ENCODE results near the gene PDE6G. TPM values are rescaled to one million over a fixed set of nuclear protein-coding genes. Genes with fewer than 3 reads are reported as not detected.

PDE6G gene
- total RNA-seq, 1 donor from 2014 or later: not detected

DNA sequence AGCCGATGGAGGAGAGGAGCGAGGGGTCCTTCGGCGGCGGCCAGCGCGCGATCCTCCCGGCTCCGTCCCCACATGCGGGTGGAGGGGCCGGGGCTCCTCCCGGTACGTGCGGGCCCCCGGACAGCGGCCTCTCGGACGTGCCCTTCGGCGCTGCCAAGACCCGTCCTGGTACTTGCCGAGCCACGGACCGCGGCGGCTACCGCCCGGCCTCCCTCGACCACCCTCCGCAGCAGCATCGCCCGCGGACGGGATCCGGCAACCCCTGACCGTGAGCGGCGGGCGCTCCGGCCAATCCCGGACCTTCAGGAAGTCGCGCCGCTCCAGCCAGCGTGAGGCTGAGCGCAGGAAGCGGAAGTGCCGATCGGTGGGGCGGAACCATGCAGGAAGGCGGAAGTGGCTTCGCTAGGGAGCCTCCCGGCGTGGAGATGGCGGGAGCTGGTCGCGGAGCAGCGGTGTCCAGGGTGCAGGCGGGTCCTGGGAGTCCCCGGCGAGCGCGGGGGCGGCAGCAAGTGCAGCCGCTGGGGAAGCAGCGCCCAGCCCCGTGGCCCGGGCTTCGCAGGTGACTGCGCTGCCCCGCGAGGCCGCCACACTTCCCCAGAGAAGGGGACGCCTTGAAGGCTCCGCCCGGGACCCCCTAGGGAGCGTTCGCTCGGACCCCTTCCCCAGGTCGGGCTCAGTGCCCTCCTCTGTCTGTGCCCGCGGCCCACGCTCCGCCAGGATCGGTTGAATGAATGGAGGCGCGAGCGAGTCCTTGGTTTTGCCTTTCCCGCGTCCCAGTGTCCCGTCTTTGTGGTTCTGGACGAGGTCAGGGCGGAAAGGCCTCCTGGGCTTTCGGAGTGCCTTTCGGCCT is 10.2 kb upstream of the PDE6G start, which contains the start of the genes CCDC137 and OXLD1:
Gene CCDC137, plus strand, starts transcription at position 396 of the 850 bp plus-strand sequence. Its CDS starts 30 bp downstream, at position 426.
Gene OXLD1, minus strand, starts transcription at position 264 of the 850 bp plus-strand sequence. Its CDS starts 28 bp downstream, at position 236.
- peak; percentile 99 for ATAC-seq (ENCODE audit: poor library complexity)
- intact Hi-C loops (cut with DNase I): no loop called here

DNA sequence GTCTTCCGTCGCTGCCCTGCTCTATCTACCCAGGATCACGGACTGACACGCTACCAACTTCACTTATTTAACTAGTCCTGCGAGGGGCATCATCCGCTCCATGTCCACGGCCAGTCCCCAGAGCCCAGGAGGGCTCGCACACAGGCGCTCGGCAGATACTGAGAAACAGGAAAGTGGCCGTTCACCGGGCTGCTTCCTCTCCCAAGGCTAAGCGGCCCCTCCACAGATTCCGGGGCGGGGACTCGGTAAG is 9.7 kb upstream of the PDE6G start:
- ATAC-seq (ENCODE audit: poor library complexity): peak; percentile 25
- no peak for DNase-seq
- intact Hi-C loops (cut with DNase I): no loop called here

More for the DNA sequence above, 10.2 kb upstream of the PDE6G start, which contains the start of the genes CCDC137 and OXLD1:
- DNase-seq: peak; percentile 99

DNA sequence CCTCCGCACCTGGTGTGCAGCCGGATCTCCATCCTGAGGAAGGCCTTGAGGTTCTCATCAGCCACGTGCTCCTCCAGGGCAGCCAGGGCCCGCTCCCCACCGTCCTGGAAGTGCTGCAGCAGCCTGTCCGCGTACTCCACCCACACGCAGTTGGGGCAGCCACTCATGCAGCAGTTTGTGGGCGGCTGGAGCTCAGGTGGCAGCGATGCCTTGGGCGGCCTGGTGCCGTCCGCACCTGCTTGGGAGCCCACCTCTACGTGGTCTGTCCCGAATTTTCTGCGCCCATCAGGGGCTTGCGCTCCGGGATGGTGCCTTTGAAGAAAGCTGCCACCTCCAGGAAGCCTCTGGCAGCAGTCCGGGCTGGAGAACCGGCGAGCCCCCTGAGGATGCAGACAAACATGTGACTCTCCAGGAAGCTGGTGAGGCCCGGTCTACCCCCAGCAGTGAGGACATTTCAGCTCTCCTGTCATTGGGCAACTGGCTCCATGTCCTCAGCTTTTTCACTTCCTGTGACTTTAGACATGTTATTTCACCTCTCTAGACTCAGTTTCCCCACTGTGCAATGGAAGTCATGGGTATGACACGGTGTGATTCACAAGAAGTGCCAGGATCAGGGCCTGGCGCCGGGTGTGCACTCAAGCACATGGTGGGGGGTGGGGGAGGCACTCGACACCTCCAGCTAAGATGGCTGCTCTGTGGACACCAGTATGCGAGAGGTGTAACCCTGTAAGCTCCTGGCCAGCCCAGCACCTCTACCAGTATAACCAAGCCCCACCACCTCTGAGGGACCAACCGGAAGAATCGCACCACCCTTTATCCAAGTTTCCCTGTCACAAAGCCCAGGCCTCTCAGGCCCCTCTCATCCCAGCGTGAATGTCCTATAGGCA is 9.1 kb upstream of the PDE6G start:
- ATAC-seq (ENCODE audit: poor library complexity) (peak; percentile 17), DNase-seq (no peak)
- intact Hi-C loops (cut with DNase I): no loop called here

- no peak for ATAC-seq (ENCODE audit: poor library complexity)
- intact Hi-C loops (cut with DNase I): no loop called here
Measured at GRCh38 chr17:81664051-81664470, 7.7 kb upstream of the PDE6G start.

DNA sequence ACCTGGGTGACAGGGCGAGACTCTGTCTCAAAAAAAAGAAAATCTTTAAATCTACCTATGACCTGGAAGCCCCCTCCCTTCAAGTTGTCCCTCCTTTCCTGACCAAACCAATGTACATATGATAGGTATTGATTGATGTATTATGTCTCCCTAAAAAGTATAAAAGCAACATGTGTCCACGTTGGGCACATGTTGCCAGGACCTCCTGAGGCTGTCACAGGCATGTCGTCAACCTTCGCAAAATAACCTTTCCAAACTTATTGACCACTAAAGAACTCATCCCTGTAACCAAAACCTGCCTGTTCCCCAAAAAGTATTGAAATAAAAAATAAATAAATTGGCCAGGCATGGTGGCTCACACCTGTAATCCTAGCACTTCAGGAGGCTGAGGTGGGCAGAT is 5.7 kb upstream of the PDE6G start:
- ATAC-seq (ENCODE audit: poor library complexity) (no peak), DNase-seq (no peak)
- intact Hi-C loops (cut with DNase I): no loop called here

More at GRCh38 chr17:81664051-81664470, 7.7 kb upstream of the PDE6G start:
- DNase-seq: no peak

DNA sequence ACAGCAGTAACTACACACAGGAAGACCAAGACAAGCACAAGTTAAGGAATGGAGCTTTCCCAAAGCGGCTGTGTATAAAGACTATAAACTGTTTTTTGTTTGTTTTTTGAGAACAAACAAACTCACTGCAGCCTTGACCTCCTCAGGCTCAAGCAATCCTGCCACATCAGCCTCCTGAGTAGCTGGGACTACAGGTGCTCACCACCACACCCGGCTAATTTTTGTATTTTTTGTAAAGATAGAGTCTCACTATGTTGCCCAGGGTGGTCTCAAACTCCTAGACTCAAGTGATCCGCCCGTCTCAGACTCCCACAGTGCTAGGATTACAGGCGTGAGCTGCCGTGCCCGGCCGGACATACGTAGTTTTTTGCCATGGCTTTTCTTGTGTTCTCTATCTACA is 4.1 kb upstream of the PDE6G start:
- no peak for ATAC-seq (ENCODE audit: poor library complexity)
- no peak for DNase-seq
- intact Hi-C loops (cut with DNase I): no loop called here

DNA sequence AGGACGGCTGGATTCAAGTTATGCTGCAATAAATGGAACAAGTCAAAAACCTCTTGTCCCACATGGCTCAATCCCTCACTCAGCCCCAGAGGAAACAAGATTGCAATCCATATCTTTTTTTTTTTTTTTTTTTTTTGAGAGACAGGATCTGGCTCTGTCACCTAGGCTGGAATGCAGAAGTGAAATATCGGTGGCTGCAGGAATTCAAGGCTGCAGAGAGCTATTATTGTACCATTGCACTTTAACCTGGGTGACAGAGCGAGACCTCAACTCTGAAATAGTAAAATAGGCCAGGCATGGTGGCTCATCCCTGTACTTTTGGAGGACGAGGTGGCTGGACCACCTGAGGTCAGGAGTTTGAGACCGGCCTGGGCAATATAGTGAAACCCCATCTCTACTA is 2.7 kb upstream of the PDE6G start:
- intact Hi-C loops (cut with DNase I): no loop called here
- ATAC-seq (ENCODE audit: poor library complexity): no peak
- no peak for DNase-seq

DNA sequence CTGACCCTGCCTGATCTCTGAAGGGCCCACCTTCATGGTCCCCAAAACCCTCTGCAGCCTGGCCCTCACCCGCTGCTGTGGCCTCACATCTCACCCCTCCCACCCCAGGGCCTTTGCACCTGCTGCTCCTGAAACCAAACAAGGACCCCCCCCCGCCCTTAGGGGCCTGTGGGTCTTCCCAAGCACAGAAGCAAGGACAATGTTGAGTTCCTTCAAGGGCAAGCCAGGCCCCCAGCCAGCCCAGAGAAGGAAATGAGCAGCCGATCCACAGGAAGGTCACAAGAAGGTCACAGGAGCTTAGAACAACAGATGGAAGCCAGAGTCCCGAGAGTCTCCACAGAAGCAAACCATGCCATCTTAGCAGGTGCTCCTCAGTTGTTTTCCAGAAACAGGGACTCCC is 493 bp upstream of the PDE6G start:
- ATAC-seq (ENCODE audit: poor library complexity): no peak
- DNase-seq: no peak
- intact Hi-C loops (cut with DNase I): no loop called here

DNA sequence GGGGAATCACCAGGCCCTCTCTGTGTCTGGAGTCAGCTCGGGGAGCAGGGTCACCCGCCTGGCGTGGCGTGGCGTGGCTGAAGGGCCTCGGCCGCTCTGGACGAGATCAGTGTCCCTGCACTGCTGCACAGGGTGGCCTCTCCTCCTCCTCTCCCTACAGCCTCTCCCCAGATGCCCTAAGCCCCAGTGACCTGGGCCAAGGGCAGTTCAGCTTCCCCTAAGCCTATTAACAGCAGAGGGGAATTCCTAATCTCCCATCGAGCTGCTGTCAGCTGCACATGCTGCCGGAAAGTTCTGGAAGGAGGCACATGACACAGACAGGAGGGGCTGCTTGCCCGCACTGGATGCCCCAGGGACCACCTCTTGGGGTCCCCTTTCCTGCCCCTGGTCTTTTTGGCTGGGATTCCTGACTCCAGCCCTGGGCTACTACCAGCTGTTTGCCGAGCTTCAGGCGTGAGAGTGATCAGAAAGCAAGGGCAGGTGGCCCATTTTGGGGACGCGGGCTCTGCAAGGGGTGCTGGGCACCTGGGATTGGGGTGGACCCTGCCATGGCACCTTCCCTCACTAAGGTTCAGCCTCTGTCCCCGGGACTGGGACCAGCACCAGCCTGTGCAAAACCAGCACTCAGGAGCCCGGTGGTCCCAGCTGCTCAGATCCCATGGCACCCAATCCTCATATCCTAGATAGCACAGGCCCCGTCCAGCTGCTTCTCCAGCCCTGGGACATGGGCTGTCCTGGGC is 794 bp downstream of the PDE6G start:
- no peak for ATAC-seq (ENCODE audit: poor library complexity)
- no peak for DNase-seq
- intact Hi-C loops (cut with DNase I): no loop called here

DNA sequence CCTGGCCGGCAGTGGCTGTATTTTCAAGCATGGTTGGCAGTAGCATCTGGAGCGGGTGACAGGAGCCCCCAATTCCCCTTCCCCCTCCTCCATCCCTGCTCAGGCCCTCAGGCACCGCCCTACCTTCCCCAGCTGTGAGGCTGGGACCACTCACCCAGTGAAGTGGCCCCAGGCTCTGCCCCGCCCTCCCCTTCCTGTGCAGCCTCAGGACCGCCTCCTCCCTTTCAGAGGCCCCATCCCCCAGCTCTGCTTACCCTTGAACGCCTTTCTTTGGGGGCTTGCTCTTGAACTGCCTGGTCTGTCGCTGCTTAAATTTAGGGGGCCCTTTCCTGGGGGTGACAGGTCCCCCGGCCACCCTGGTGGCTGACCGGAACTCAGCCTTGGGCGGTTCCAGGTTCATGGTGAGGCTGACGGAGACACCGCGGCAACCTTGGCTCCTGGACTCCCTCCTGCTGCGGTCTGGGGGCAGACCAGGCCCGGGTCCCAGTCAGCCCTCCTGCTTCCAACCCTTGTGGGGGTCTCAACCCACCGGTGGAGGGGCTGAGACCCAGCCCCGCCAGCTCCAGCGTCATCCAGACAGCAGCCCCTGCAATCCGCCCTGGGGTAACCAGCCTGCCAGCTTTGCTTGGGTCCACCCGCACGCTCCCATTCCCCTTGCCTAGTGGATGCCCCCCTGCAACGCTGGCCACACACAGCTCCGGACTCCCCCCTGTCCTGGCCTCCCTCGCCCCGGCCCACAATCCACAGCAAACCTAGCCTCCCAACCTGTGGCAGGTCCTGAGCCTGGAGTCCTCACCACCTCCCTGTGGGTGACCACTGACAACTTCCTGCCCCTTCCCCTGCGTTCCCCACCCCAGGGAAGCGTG is 3.2 kb downstream of the PDE6G start:
- intact Hi-C loops (cut with DNase I): no loop called here
- DNase-seq: no peak
- ATAC-seq (ENCODE audit: poor library complexity): no peak

DNA sequence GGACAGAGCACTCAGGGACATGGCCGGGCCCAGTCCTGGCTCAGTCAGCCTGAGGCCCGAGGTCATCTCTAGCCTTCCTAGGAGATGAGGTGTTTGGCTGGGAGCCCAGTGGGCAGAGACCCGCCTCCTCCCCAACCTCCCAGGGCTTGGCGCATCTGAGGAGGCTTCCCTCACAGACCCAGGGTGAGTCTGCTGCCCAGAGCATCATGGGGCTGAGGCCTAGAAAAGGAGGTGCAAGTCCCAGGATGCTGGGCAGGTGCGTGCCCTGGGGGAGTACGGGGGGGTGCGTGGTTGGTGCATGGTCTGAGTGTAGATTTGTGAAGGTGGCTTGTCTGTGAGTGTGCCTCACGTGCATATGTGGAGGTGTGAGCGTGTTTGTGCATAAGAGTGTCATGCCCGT is 4.7 kb downstream of the PDE6G start:
- intact Hi-C loops (cut with DNase I): no loop called here

DNA sequence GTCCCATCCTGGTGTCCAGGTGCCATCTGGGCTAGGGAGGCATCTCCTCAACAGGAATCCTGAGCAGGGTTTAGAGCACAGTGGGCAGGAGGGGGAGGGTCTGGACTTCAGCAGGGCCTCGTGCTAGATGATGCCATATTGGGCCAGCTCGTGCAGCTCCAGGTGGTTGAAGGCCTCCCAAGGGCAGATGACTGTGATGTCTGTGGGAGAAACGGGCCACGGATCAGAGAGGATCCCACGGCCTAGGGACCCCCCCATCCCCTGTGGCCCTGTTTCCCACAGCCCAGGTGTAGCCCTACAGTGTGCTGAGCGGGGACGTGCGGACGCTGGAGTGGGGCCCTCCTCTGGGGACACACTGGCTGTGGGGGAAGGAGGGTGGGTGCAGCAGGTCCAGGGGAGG is 5.4 kb downstream of the PDE6G start:
- intact Hi-C loops (cut with DNase I): no loop called here
- ATAC-seq (ENCODE audit: poor library complexity): no peak
- no peak for DNase-seq

More for the DNA sequence above, 4.7 kb downstream of the PDE6G start:
- ATAC-seq (ENCODE audit: poor library complexity) (no peak), DNase-seq (no peak)

DNA sequence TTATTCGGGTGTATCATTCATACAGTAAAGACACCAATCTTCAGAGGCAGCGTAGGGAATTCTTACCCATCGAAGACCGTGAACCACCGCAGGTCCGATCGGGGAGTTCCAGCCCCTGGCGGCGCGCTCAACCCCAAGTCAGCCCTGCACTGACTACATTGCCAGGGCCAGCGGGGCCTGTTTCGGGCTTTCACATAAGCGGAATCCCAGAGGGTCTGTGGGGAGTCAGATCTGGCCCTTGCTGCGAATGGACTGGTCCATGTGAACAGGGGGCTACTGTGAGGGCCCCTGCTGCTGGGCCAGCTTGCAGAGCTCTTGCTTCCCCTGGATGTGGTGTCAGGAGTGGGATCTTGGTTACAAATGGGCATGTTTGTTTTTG is 7.6 kb downstream of the PDE6G start:
- DNase-seq: no peak

GRCh38 chr17:81648013-81648706 is 8.2 kb downstream of the PDE6G start:
- no peak for ATAC-seq (ENCODE audit: poor library complexity)
- no peak for DNase-seq
- intact Hi-C loops (cut with DNase I): no loop called here

More for the DNA sequence above, 7.6 kb downstream of the PDE6G start:
- no peak for ATAC-seq (ENCODE audit: poor library complexity)
- intact Hi-C loops (cut with DNase I): no loop called here

- DNase-seq: no peak
- intact Hi-C loops (cut with DNase I): no loop called here
- ATAC-seq (ENCODE audit: poor library complexity): no peak
Measured at GRCh38 chr17:81647640-81648012, 8.7 kb downstream of the PDE6G start.

DNA sequence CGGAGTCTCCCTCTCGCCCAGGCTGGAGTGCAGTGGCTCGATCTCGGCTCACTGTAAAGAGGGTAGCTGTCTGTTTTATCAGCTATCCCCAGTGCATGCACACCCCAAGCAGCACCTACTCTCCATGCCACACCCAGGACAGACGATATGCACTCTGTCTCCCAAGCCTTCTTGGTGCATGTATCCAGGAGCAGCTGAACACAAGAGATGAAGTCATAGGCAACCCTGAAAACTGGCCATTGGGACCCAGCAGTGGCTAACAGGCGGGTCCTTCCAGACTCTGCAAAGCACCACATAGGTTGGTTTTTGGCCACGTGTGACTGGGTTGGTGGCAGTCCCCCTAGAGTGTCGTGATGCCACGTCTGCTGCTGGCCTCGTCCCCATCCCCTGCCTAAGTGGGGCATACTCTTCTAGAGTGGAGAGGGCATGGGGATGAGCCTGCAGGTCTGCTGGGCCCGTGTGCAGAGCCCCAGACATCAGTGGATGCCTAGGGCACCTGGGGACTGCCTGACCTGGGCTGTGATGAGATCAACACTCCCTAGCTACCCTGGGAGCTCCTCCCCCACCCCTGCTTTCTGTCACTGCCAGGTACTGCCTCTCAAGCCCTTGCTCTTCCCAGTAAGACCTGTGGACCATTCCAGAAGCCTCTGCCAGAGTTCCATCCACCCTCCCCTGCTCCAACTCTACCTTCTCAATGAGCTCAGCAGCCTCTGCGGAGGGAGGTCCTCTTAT is 9.3 kb downstream of the PDE6G start:
- ATAC-seq (ENCODE audit: poor library complexity) (no peak), DNase-seq (no peak)
- intact Hi-C loops (cut with DNase I): no loop called here
